T follicular helper cell (primary cell): Measurements from ENCODE around the gene VPS11.

Experiments used
- DNase-seq: peaks from one replicate; pipeline ENCODE4 v3.0.0-alpha.2; 2020; ENCODE audit warnings: low read depth

Gene VPS11

GRCh38 chr11:119121008-119121810, 53.6 kb downstream of the VPS11 start, which contains the start of gene HINFP:
HINFP (plus strand) TSS chr11:119121580; CDS start chr11:119126945, 5,365 bp downstream.
- peak; percentile 100 for DNase-seq

GRCh38 chr11:119121811-119122124, 54.1 kb downstream of the VPS11 start:
- no peak for DNase-seq

GRCh38 chr11:119125821-119126220, 58.2 kb downstream of the VPS11 start:
- DNase-seq: no peak

DNA sequence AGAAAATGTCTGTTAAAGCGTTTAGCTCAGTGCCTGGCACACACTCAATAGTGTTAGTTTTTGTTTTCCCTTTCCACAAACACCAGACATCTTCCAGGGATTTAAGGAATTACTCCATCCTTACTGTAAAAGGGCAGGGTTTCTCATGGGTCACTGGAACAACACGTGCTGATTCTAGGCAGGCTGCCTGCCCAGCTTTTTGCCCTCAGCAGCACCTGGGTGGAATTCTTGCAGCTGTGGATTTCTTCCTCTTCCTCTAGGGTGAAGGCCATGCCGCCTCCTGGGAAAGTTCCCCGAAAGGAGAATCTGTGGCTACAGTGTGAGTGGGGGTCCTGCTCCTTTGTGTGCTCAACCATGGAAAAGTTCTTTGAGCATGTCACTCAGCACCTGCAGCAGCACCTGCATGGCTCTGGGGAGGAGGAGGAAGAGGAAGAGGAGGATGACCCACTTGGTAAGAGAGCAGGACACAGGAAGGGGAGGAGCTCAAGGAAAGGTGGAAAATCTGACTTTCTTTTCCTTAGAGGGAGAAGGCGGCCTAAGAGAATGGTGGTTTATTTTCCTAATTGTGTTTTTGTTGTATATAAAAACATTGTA, 59.2 kb downstream of the VPS11 start:
- no peak for DNase-seq

GRCh38 chr11:119130662-119131061, 63.0 kb downstream of the VPS11 start:
- DNase-seq: no peak
